ENCODE data around the gene BBS7. TPM values are rescaled to one million over a fixed set of nuclear protein-coding genes. Genes with fewer than 3 reads are reported as not detected.

Gene BBS7
- total and polyA plus RNA-seq, 8 donors, result 3.0 to 5.7 (median 4.0) TPM

- FAIRE-seq (peak; percentile 63), ATAC-seq (peak; percentile 99 to 100 (median 100)), DNase-seq (peak; percentile 91 to 97 (median 94))
- Histone ChIP-seq H3K4me1 (peaks cover 0 to 8% (median 0%) of the 10 kb centered on the region in 3 donors), H3K4me3 (peak within 1 kb of the TSS; percentile 20 to 79 (median 60)), H3K9me3 (no peaks in the 10 kb centered on the region), H3K27me3 (no peaks in the 10 kb centered on the region), H3K36me3 (peaks cover 0 to 6% (median 0%) of the 10 kb centered on the region in 3 donors), H3K27ac (peak within 1 kb of the TSS in 3 of 4 donors; percentile 16 to 62 (median 60))
- TF ChIP-seq CTCF (IDR thresholded peaks at IDR 0.05), result no peak
- intact Hi-C loops (cut with DNase I), result no loop called here
- 0% methylated on average over 62 to 63 of the region's 63 CpGs for WGBS, 2 donors
Measured at GRCh38 chr4:121823505-121824170, 46.6 kb downstream of the BBS7 start, which contains the start of gene CCNA2. CCNA2 (minus strand) TSS chr4:121823883; CDS start chr4:121823628, 255 bp downstream.

GRCh38 chr4:121822796-121823504, 47.3 kb downstream of the BBS7 start:
- Histone ChIP-seq H3K27ac (no peak overlapping the region), H3K36me3 (peaks cover 0 to under 1% (median 0%) of the 10 kb centered on the region in 3 donors), H3K9me3 (no peaks in the 10 kb centered on the region), H3K27me3 (no peaks in the 10 kb centered on the region), H3K4me3 (peak overlapping the region; percentile 20 to 79 (median 60)), H3K4me1 (peaks cover 0 to 8% (median 0%) of the 10 kb centered on the region in 3 donors)
- WGBS, 2 donors, result 2% methylated on average over 30 of the region's 30 CpGs
- ATAC-seq (peak in 3 of 4 donors; percentile 5 to 9 (median 7)), FAIRE-seq (no peak), DNase-seq (peak in 5 of 6 donors; percentile 21 to 62 (median 33))
- intact Hi-C loops (cut with DNase I), result no loop called here
- no peak for TF ChIP-seq CTCF (IDR thresholded peaks at IDR 0.05)

- 75 to 83% methylated on average over 1 of the region's 1 CpG for WGBS, 2 donors
- H3K36me3 ChIP-seq, result peaks cover 0 to under 1% (median 0%) of the 10 kb centered on the region in 3 donors
- ATAC-seq (no peak), FAIRE-seq (no peak), DNase-seq (no peak)
- peaks cover 0 to 8% (median 0%) of the 10 kb centered on the region in 3 donors for H3K4me1 ChIP-seq
- H3K4me3 ChIP-seq, result no peak overlapping the region
- intact Hi-C loops (cut with DNase I), result no loop called here
- H3K27ac ChIP-seq, result no peak overlapping the region
- no peak for TF ChIP-seq CTCF (IDR thresholded peaks at IDR 0.05)
- no peaks in the 10 kb centered on the region for H3K27me3 ChIP-seq
- H3K9me3 ChIP-seq, result no peaks in the 10 kb centered on the region
Measured at GRCh38 chr4:121822047-121822446, 48.2 kb downstream of the BBS7 start.

- TF ChIP-seq CTCF (IDR thresholded peaks at IDR 0.05), result no peak
- H3K36me3 ChIP-seq, result peaks cover 0 to 21% (median 0%) of the 10 kb centered on the region in 3 donors
- intact Hi-C loops (cut with DNase I), result no loop called here
- FAIRE-seq (no peak), ATAC-seq (no peak), DNase-seq (no peak)
- H3K27me3 ChIP-seq, result no peaks in the 10 kb centered on the region
- no peak overlapping the region for H3K27ac ChIP-seq
- H3K4me1 ChIP-seq, result peaks cover 0 to 6% (median 0%) of the 10 kb centered on the region in 3 donors
- no peak overlapping the region for H3K4me3 ChIP-seq
- H3K9me3 ChIP-seq, result no peaks in the 10 kb centered on the region
- 87 to 95% methylated on average over 1 of the region's 1 CpG for WGBS, 2 donors
Measured at GRCh38 chr4:121819216-121819965, 50.9 kb downstream of the BBS7 start.

Data from pancreas (tissue), 10 donors.